Muscle layer of colon (tissue), 2 donors: Measurements from ENCODE around the gene ADH6.
"Not testable (repeated sequence)": the region's sequence is repeated elsewhere in the genome, so short reads cannot be mapped to it uniquely, and the experiment has no call there.

Experiments used
- H3K27ac ChIP-seq: one replicate; pipeline ENCODE4 v1.7.0; 2013; ENCODE audit warnings: low read depth, mild to moderate bottlenecking, low read length, moderate library complexity
- H3K27me3 ChIP-seq, 2 donors: one replicate each; pipeline ENCODE4 v1.7.0; 2013; ENCODE audit warnings: low read length in 2 of 2, mild to moderate bottlenecking in 2 of 2; ENCODE audit not compliant: insufficient read depth in 2 of 2, control insufficient read depth in 1 of 2
- H3K36me3 ChIP-seq: one replicate; pipeline ENCODE4 v1.7.0; 2013; ENCODE audit warnings: mild to moderate bottlenecking, low read length; ENCODE audit not compliant: insufficient read depth
- H3K4me1 ChIP-seq: one replicate; pipeline ENCODE4 v1.7.0; 2013; ENCODE audit warnings: mild to moderate bottlenecking, low read length; ENCODE audit not compliant: insufficient read depth
- H3K4me3 ChIP-seq, 2 donors: one replicate each; pipeline ENCODE4 v1.7.0; 2013; ENCODE audit warnings: low read length in 2 of 2, low read depth in 1 of 2, mild to moderate bottlenecking in 1 of 2, moderate library complexity in 1 of 2
- H3K9ac ChIP-seq: one replicate; pipeline ENCODE4 v1.7.0; 2013; ENCODE audit warnings: low read length
- H3K9me3 ChIP-seq: one replicate; pipeline ENCODE4 v1.7.0; 2013; ENCODE audit warnings: mild to moderate bottlenecking, low read length
- donor health status: abdominal sarcoma.
- donor health status: Adenocarcinoma of cecum.

ADH6 gene

GRCh38 chr4:99219072-99219471, at the start of gene ADH6:
ADH6 (minus strand) TSS chr4:99219246; CDS start chr4:99219152, 94 bp downstream.
- Histone ChIP-seq H3K36me3 (no peaks in the 10 kb centered on the region), H3K27me3 (no peaks in the 10 kb centered on the region), H3K9me3 (no peaks in the 10 kb centered on the region), H3K4me1 (no peaks in the 10 kb centered on the region), H3K27ac (no peak within 1 kb of the TSS), H3K4me3 (no peak within 1 kb of the TSS), H3K9ac (no peak within 1 kb of the TSS)

- Histone ChIP-seq H3K27ac (no peak overlapping the region), H3K4me3 (no peak overlapping the region), H3K36me3 (no peaks in the 10 kb centered on the region), H3K27me3 (no peaks in the 10 kb centered on the region), H3K9me3 (no peaks in the 10 kb centered on the region), H3K4me1 (no peaks in the 10 kb centered on the region), H3K9ac (no peak overlapping the region)
Measured at GRCh38 chr4:99264927-99265326, 45.9 kb upstream of the ADH6 start.

- Histone ChIP-seq H3K27ac (no peak overlapping the region), H3K9me3 (no peaks in the 10 kb centered on the region), H3K27me3 (no peaks in the 10 kb centered on the region), H3K9ac (no peak overlapping the region), H3K36me3 (no peaks in the 10 kb centered on the region), H3K4me3 (no peak overlapping the region), H3K4me1 (peaks cover 4% of the 10 kb centered on the region)
Measured at GRCh38 chr4:99252746-99253145, 33.7 kb upstream of the ADH6 start.

- Histone ChIP-seq H3K27me3 (no peaks in the 10 kb centered on the region), H3K9me3 (no peaks in the 10 kb centered on the region), H3K9ac (no peak overlapping the region), H3K4me3 (no peak overlapping the region), H3K36me3 (no peaks in the 10 kb centered on the region), H3K27ac (no peak overlapping the region), H3K4me1 (peaks cover 4% of the 10 kb centered on the region)
Measured at GRCh38 chr4:99248714-99249113, 29.7 kb upstream of the ADH6 start.

GRCh38 chr4:99235955-99236354, 16.9 kb upstream of the ADH6 start:
- no peak overlapping the region for H3K9ac ChIP-seq
- H3K27me3 ChIP-seq = no peaks in the 10 kb centered on the region
- H3K27ac ChIP-seq = no peak overlapping the region
- H3K36me3 ChIP-seq = no peaks in the 10 kb centered on the region
- H3K4me1 ChIP-seq = no peaks in the 10 kb centered on the region
- no peak overlapping the region for H3K4me3 ChIP-seq
- H3K9me3 ChIP-seq = no peaks in the 10 kb centered on the region

- H3K27ac ChIP-seq = no peak overlapping the region
- no peaks in the 10 kb centered on the region for H3K27me3 ChIP-seq
- no peak overlapping the region for H3K9ac ChIP-seq
- no peaks in the 10 kb centered on the region for H3K36me3 ChIP-seq
- no peaks in the 10 kb centered on the region for H3K4me1 ChIP-seq
- no peaks in the 10 kb centered on the region for H3K9me3 ChIP-seq
- H3K4me3 ChIP-seq = no peak overlapping the region
Measured at GRCh38 chr4:99234331-99235010, 15.4 kb upstream of the ADH6 start.

- H3K9me3 ChIP-seq, H3K4me1 ChIP-seq, H3K36me3 ChIP-seq, H3K4me3 ChIP-seq, H3K27ac ChIP-seq, H3K9ac ChIP-seq, H3K27me3 ChIP-seq: not testable (repeated sequence)
Measured at GRCh38 chr4:99233397-99233796, 14.4 kb upstream of the ADH6 start.

- not testable (repeated sequence) for H3K27ac ChIP-seq, H3K27me3 ChIP-seq, H3K4me1 ChIP-seq, H3K9me3 ChIP-seq, H3K4me3 ChIP-seq, H3K36me3 ChIP-seq, H3K9ac ChIP-seq
Measured at GRCh38 chr4:99228706-99229105, 9.7 kb upstream of the ADH6 start.

GRCh38 chr4:99227646-99228045, 8.6 kb upstream of the ADH6 start:
- H3K36me3 ChIP-seq, H3K27me3 ChIP-seq, H3K4me3 ChIP-seq, H3K27ac ChIP-seq, H3K4me1 ChIP-seq, H3K9ac ChIP-seq, H3K9me3 ChIP-seq: not testable (repeated sequence)

GRCh38 chr4:99221980-99222379, 2.9 kb upstream of the ADH6 start:
- no peaks in the 10 kb centered on the region for H3K36me3 ChIP-seq
- no peak overlapping the region for H3K9ac ChIP-seq
- no peak overlapping the region for H3K27ac ChIP-seq
- no peaks in the 10 kb centered on the region for H3K4me1 ChIP-seq
- H3K27me3 ChIP-seq = no peaks in the 10 kb centered on the region
- no peak overlapping the region for H3K4me3 ChIP-seq
- H3K9me3 ChIP-seq = peaks cover 1% of the 10 kb centered on the region

- Histone ChIP-seq H3K4me1 (no peaks in the 10 kb centered on the region), H3K27me3 (no peaks in the 10 kb centered on the region), H3K4me3 (no peak overlapping the region), H3K9ac (no peak overlapping the region), H3K36me3 (no peaks in the 10 kb centered on the region), H3K9me3 (no peaks in the 10 kb centered on the region), H3K27ac (no peak overlapping the region)
Measured at GRCh38 chr4:99219479-99219878, 433 bp upstream of the ADH6 start.

- H3K9me3 ChIP-seq = no peaks in the 10 kb centered on the region
Measured at GRCh38 chr4:99215521-99215920, 3.5 kb downstream of the ADH6 start.

More at GRCh38 chr4:99215521-99215920, 3.5 kb downstream of the ADH6 start:
- no peaks in the 10 kb centered on the region for H3K27me3 ChIP-seq
- H3K4me3 ChIP-seq = no peak overlapping the region
- H3K9ac ChIP-seq = no peak overlapping the region
- no peak overlapping the region for H3K27ac ChIP-seq
- H3K36me3 ChIP-seq = no peaks in the 10 kb centered on the region
- H3K4me1 ChIP-seq = no peaks in the 10 kb centered on the region
